Stimulated activated CD4-positive, alpha-beta T cell treated with anti-CD3 and anti-CD28 coated beads, Interleukin-12 subunit alpha, Interleukin-12 subunit beta, amount 100 ng/mL, for 24 hours (primary cell): ENCODE data around the gene TNFRSF14.

ENCODE experiments used
- DNase-seq, 2 experiments: peaks; one replicate each; pipeline ENCODE4 v3.0.0-alpha.2; 2020; ENCODE audit warnings: low read depth in 2 of 2

TNFRSF14 gene

DNA sequence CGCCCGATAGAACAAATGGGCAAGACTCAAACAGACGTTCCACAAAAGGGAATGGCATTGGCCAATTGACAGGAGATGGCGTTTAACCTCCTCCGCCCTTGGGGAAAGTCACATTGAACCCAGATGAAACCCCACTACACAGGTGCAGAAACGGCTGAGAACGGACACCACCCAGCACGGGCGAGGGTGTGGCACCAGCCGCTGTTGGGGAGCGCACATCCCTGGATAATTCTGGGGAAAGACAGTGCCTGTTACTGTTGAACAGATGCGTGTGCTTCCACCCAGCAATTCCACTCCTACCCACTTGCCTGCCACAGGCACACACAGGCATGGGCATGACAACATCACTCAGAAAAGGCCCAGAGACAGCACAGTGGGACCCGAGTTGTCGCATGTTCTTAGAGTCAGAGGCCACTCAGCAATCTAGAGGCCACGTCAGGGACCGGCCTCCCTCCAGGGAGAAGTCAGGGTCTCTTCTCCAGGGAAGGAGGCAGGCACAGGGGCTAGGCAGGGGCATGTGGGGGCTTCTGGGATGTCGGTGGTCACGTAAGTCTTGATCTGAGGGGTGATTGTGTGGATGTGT is 45.6 kb downstream of the TNFRSF14 start:
- no peak for DNase-seq

DNA sequence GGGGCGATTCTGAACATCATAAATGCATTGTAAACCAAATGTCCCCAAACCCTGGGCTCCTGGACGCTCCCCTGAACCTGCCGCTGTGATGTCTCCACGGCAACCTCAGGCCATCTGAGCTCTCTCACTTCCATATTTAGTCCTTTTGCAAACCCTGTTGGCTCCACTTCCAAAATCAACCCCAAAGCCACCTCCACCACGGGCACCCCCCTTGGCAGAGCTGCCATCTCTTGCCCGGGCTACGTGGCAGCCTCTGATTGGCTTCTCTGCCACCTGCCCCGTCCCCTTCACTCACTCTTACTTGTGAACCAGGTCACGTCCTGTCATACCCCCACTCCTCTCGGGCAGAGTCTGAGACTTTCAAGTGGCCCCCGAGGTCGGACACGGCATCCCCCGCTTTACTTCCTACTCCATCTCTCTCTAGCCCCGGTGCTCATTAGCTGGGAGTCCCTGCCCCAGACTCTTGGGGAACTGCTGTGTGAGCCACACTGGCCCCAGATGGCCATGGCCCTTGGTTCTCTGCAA is 46.2 kb downstream of the TNFRSF14 start:
- no peak for DNase-seq

DNA sequence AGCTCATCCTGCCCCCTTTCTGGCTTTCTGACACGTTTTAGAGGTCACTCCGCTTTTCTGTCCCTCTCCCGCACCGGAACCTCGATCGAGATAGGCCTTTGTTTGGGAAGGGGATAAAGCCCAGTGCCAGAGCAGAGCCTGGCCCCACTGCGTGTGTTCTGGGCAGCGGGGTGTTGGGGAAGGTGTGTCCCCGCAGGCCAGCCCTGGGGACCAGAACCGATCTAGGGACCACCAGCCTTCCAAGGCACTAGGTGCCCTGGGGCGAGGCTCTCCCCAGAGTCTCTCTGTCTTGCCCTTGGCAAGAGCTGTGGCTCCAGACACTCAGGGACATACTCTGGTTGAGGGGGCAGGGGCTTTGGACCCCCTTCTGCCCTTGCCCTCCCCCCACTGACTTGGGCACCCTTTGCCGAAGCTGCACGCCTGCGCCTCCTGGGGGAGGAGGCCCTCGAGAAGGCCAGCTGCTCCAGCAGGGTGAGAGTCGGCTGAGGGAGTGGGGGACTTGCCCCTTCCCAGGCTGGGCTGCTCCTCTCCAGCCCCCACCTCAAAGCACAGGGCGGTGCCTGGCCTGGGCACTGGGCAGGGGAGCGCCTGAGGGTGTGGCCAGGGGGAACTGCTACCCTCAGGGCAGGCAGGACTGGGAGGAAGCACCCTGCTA is 46.8 kb downstream of the TNFRSF14 start:
- no peak for DNase-seq

DNA sequence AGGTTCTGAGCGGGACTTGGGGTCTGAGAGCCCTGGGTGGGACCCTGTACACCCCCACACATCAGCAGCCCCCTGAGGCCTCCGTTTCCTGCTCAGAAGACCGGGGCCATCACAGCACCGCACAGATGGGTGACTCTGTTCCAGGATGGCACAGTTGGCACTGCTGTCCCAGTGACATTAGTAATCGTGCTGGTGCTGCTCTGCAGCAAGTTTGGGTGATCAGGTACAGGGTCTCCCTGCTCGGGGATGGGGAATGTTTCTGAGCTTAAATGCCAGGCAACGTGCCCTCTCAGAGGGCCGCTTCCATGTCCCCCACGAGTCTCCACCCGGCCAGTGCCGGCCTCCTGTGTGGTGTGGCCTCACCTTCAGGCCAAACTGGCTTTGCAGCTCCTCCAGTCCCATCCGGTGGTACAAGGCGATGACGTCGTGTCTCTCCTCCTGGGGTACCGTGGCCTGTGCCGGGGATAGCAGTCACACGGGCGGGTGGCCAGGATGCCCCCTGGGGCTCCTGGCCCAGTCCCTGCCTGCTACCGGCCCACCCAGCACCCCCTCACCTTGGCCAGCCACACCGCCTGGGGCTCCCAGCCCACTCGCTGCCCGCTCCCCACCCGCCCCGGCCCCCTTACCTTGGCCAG is 47.5 kb downstream of the TNFRSF14 start:
- no peak for DNase-seq

DNA sequence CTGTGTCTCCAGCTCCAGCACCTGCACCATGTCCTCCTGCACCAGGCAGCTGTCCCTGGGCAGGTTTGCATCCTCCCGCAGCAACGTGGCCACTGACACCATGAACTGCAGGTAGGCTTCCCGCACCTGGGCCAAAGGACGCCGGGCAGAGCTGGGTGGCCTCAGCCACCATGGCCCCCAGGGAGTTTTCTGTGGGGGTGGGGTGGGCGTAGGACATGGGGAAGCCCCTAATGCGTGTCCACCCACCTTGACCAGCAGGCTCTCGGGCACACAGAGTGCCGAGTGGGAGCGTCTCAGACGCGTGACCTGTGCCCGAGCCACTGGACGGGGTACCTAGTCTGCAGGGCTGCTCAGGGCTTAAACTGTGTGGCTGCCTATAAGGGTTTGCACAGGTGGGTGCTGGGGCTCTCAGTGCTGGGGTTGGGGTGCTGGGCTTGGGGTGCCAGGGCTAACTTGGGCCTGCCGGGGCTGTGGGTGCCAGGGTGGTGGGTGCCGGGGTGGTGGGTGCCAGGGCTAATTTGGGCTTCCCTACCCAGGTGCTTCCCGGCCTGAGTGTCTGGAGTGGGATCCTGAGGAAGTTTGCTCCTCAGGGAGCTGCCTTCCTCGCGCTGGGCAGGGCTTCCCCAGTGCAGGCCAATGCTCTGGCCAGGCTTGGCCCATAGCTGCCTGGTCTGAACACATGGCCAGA is 48.1 kb downstream of the TNFRSF14 start:
- no peak for DNase-seq

DNA sequence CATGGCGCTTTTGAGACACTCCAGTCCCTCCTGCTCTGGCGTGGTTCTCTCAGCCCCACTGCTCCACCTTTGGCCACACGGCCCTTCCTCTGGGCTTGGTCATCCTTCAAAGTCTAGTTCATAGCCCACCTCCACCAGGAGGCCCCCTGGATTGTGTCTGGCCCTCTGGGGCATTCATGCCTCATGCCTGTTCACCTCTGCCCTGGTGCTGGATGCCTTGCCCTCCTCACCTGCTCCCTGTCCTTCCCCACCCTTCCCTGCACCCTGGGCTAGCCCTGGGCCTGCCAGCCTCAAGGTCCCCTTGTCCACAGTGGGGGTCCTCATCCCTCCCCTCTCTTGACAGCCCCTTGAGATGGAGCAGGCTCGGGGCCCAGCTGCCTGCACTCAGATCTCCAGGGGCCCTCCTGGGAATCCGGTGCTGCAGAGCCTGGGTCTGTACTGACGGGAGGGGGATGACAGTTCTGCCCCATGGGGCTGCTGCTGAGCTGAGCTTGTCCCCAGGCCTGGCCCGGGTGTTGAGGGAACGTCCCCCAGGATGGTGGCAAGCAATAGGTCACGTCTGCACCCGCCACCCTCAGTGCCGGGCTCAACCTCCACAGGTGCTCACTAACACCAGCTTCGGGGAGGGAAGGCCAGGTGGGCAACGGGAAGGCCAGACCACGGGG is 48.8 kb downstream of the TNFRSF14 start:
- DNase-seq: no peak

DNA sequence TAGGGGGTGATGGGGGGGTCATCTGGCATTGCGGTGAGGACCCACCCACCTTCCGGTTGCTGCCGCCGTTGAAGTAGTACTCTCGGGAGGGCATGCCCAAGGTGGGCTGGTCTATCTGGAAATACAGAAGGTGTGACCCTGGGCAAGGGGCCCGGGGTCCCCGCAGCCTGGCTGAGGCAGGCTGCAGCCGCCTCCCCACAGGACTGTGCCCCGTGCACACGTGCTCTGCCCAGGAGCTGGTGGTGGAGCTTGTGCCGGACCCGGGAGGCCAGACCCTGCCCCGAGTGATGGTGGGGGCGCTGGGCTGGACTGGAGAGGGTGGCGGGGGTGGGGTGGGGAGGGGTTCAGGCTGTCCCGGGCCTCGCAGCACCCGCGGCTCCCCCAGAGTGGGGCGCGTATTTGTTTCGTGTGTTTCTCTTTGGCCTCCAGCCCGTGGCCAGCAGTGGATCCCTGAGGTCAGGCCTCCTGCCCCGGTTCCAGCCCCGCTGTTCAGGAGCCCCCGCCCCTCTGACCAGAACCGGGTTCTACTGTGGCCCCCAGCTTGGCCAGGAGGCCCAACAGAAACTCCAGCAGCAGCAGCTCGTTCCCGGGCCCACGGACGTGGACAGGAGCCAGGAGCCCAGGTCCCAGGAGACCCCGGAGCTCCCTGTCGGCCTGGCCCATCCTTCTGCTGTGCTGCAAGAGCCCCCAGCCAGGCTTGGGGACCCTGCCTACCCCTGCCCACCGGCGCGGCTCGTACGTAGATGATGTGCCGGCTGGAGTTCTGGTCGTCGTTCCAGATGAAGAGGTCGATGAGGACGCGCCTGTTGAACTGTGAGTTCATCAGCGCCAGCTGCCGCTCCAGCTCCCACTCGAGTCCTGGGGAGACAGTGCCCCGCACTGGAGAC is 49.6 kb downstream of the TNFRSF14 start:
- no peak for DNase-seq

DNA sequence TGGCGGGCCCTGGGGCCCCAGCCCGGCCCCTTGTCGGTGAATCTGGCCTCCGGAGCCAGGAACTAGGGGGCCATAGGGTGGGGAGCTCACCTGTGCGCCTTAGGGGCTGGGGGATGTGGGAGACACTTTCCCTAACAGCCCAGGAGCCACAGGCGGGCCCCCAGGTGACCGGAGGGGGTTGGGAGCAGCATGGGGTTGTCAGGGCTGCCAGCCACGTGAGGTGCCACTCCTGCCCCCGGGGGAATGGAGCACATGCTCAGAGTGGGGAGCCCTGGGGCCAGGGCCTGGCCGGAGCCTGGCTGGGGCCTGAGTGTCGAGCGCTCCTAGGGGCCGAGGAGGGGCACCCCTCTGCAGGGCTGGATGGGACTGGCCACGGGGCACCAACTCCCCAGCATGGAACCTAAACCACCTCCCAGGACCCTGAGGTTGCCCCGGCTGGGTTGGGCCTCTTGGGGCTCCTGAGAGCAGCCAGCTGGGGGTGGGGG is 50.3 kb downstream of the TNFRSF14 start:
- DNase-seq: no peak

DNA sequence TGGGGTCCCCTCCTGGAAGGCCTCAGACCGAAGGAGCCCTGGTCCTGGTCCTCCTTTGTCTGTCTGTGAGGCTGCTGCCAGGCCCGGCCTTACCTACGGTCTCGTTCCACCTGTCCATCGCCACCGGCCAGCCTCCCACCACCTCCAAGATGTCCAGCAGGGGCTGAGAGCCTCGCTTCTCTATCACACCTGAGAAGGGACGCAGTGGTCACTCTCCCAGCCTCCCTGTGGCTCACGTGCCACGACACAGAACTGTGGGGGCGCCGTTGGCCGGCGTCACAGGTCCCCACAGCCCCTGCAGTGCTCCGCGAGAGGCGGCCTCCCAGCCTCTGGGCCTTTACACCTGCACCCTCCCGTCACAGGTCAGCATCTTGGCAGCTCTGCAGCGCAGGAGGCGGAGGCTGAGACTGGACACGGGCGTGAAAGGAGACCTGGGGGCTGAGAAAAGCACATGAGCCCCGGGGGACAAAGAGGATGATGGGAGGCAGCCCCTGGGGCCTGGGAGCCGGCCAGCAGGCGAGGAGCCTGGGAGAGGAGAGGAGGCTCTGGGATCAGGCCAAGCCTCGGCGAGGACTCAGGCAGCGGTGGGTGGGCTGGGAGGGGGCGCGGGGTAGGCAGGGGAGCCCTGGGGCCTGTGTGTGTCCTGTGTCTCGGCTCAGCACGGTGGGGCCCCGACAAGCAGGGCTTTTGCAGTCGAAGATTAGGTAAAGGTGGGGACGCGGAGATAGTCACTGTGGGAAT is 50.9 kb downstream of the TNFRSF14 start:
- DNase-seq: no peak

DNA sequence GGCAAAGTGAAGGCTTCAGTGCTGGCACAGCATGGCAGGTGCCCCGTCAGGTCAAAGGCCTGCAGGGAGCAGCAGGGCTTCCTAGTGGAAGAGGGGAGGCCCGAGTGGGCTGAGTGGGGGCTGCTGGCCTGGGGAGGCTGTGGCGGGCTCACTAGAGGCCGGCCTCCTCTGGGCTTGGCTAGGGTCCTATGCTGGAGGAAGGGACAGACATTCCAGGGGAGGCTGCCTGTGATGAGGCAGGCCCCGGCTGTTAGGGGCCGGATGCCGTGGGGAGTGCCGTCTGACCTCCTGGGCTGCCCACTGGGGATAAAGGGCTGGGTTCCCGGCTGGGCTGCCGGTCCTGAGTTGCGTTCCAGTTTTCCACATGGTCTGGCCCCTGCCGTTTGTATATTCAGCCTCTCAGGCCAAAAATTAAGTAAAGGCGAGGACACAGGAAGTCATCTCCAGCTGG is 51.5 kb downstream of the TNFRSF14 start:
- no peak for DNase-seq

DNA sequence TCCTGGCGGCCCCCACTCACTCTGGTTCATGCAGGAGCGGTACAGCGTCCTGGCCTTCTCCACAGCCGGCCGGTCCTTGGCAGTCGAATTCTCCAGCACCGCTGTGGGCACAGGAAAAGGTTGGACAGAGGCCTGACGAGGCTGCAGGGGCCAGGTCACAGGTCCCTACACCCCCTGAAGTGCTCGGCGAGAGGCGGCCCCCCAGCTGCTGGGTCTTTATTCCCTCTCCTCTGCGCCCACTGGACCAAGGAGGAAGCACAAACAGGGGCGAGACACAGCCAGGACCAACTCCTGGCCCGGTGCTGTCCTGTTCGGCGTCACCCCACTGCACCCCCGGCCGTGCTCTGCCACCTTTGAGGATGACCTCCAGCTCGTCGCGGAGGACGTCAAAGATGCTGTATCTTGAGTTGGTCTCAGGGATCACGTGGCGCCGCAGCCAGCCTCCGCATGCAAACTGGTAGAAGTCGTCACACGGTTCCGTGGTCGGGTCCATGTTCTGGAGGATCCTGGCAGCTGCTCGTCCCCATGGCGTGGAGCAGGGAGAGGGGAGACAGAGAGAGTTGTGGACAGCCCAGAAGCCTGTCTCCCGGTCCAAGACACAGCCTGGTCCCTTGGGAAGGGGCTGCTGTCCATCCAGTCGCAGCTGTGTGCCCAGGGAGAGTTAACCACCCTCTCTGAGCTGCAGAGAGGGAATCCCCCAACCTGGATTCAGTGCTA is 53.3 kb downstream of the TNFRSF14 start:
- no peak for DNase-seq

DNA sequence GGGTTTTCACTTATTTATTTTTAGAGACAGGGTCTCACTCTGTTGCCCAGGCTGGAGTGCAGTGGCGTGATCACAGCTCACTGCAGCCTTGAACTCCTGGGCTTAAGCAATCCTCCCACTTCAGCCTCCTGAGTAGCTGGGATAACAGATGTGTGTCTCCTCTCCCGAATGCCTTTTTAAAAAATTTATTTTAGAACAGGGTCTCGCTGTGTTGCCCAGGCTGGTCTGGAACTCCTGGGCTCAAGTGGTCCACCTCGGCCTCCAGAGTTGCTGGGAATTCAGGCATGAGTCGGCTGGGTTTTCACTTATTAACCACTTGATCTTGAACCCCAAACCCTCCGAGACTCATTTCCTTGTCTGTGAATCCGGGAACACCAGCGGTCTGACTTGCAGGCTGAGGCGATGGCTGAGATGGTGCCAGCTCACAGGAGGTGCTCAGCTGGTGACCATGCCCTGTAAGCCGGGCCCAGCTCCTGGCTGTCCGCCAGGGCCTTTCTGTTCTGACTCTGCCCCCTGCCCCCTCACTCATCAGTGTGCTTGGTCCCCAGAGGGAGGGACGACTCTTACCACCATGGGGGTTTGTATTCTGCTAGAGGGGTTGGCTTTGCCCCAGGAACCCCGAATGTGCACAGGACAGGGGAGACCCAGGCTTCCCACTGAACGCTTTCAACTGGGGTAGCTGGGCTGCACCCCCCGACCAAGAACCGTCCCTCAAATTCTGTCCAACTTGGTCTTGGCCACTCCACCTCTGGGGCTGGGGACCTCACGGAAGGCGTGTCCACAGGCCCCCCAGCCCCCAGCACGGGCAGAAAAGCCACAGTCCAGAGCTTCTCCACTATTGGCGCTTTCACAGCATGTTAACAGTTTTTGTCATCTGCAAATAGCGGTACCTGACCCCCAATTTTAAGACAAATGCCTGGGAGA is 54.1 kb downstream of the TNFRSF14 start:
- DNase-seq: no peak

DNA sequence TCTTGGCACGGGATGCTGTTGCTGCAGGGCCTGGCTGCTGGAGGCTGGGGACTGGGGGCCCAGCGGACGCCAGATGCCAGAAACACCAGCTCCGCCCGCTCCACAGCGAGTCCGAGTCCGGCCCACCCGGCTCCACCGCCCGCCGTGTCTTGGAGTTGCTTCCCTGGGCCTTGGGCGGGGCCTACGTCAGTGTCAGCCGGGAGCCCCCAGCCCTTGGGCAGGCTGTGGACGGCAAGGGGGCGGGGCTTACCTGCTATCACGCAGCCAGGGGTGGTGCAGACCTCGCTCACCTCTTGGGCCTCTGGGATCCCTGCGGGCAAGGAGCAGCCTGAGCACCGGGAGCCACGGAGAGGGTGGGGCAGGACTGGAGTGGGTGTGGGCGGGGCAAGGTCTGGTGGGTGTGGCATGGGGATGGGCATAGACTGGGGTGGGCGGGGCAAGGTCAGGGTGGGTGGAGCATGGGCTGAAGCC is 54.9 kb downstream of the TNFRSF14 start:
- DNase-seq: peak in 1 of 2 experiments; percentile 32

DNA sequence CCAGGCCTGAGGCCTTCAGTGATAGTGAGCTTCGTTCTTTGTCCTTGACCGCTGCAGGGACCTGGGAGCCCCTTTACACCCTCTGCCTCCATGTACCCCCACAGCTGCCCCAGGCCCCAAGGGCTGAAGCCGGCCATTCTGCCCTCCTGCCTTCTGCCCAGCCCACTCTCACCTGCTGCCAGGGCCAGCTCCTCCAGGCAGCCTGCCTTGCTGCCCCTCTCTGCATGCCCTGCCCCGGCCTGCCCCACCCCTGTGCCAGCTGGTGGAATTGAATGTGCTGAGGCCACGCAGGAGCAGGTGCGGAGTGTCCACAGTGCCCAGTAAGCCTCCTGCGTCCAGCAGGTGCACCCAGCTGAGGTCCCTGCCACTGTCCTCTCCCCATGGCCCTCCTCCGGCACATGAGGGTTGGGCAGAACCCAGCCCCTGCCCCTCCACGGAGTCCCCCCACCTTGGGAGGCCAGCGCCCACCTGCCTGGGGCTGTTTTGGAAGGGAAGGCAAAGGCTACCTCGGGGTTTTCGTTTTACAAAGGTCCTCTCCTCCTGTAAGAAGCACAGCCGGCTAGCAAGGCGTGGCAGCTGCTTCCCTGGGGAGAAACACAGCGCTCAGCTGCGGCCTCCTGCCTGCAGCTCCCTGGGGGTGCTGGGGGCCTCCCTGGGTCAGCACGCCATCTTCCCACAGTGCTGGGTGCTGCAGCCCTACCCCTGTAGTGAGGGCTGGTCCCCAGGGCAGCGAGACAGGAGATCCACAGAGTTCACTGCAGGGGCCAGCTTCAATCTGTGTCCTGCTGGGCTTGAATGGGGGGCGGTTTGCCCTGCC is 55.7 kb downstream of the TNFRSF14 start:
- no peak for DNase-seq

DNA sequence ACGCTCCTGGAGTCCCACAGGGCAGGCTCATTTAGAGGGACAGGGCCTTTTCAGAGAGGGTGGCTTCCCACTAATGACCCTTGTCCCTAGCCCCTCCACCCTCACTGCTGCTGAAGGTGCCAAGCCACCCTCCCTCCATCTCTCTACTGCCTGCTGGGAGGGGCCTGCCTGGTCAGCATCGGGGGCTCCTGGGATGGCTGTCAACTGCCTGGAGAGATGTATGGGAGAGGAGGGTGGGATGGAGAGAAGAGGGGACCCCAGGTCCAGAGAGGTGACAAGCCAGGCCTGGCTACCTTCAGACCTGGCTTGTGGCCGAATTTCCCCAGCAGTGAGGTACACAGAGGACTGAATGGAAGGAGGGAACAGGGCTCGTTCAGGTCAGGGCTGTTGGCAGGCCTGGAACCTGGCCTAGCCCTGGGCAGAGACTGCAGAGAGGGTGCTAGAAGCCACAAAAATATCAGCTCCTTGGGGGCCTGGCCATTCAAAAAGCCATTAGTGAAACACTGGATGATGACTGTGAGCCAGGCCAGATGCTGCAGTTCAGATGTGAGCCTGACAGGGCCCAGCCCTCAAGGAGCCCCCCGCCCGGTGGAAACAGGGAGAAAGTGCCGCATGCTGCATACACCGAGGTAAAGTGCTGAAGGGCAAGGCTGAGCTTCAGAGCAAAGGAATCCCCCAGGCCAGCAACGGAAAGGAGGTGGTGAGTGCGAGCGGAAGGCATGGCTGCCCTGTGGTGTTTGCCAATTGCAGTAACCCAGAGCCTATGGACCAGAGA is 56.6 kb downstream of the TNFRSF14 start:
- no peak for DNase-seq
